GM18858 (cell line): ENCODE measurements around the gene LSM14B.

Source experiments
- ATAC-seq: cut with Tn5 transposase; IDR thresholded peaks from one replicate; pipeline ENCODE4 v1.9.1; 2021; ENCODE audit not compliant: unreplicated experiment

LSM14B gene

DNA sequence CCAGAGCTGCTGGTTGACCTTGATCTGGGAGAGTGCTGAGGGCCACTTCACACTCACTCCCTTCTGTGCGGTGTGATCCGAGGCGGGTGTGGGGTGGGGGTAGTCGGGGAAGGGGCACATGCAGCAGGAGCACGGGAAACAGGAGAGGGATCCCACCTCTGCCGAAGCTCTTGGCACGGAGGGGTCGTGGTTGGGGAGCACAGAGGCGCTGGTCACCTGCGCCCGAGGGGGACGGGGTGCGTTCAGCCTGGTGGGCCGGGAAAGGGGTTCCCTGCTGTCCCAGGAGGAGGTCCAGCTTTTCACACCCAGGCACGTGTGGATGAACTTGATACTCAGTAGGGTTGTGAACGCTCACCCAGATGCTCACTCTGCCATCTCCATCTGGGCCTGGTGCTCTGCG, 38.6 kb downstream of the LSM14B start:
- ATAC-seq: no peak

DNA sequence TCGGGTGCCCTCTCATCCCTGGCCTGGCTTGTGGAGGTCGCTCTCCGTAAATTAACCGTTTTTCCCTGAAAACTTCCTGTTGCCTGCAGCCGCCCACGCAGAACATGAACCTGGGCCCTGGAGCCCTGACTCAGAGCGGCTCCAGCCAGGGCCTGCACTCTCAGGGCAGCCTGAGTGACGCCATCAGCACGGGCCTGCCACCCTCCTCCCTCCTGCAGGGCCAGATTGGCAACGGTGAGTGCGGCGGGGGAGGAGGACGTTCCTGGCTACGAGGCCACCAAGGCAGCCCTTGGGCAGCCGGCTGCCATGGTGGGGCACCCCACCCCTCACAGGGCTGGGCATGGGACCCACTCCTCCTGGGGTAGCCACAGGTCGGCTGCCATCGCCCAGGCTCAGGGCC, 39.1 kb downstream of the LSM14B start:
- ATAC-seq: no peak

DNA sequence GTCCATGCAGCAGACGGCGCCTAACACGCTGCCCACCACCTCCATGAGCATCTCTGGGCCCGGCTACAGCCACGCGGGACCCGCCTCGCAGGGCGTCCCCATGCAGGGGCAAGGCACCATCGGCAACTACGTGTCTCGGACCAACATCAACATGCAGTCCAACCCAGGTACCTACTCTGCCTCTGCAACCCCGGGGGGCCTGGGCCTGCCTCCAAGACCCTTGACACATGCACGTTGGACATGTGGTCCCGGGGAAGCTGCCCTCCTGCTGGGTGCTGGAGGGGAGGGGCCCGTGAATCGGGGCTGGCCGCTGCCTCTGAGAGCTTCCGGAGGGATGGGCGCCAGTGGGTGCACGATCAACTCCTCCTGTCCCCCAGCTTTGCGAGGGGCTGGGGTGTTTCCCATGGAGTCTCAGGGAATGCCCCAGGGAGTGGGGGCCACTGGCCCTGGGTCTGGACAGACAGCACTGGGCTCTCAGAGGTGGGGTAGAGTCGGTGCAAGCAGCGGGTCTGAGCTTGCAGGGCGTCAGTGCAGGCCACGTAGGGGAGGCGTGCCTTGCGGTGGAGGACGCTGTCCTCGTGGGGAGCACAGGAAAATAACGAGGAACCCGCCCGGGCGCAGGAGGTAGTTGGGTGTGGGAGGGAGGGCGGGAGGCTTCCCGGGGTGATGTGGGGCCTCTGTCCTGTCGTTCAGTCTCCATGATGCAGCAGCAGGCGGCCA, 40.6 kb downstream of the LSM14B start:
- no peak for ATAC-seq

DNA sequence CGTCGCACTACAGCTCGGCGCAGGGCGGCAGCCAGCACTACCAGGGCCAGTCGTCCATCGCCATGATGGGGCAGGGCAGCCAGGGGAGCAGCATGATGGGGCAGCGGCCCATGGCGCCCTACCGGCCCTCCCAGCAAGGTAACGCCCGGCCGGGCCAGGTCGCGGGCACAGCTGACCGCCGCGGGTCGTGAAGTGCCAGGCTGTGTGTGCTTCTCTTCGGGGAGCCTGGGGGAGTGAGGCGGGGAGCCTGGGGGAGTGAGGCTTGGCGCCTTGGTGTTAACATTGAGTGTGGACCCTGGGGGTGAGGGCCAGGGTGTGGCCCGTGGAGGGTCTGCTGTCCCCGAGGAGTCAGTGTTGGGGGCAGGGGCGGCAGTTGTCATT, 41.2 kb downstream of the LSM14B start:
- no peak for ATAC-seq

GRCh38 chr20:62163986-62164762, 41.9 kb downstream of the LSM14B start:
- ATAC-seq: no peak

DNA sequence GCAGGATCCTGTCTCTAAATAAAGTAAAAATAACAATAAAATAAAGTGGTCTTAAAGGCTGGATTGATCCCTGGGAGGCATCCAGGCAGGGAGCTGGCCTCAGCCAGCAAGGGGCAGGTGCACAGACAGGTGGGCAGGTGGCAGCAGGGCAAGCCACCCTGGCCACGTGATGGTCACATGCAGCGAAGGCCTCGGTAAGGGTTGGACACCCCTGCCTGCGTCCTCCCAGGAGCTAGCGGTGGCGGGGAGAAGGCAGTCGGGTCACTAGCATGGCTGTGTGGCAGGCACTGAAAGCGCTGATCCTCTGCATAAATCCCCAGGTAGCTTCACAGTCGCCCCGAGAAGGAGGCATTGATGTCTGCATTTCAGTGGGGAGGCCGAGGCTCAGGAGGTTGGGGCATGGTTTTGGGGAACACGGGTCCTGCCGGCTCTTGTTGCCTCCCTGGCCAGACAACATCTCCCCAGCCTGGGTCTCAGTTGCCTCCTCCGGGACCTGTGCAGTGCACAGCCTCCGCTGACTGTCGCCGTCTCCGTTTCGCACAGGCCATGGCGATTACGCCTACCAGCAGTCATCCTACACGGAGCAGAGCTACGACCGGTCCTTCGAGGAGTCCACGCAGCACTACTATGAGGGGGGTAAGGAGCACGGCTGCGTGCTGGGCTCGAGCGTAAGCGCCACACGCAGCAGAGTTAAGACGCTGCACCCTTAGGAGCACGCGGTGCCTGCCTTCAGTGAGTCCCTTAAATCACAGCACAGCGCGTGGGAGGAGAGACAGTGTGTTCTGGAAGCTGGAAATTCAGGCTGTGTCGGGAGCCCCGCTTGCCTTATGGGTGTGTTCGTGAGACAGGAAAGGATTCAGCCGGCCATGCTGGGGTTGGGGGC, 42.8 kb downstream of the LSM14B start:
- no peak for ATAC-seq

GRCh38 chr20:62165762-62166399, 43.6 kb downstream of the LSM14B start:
- ATAC-seq: no peak

DNA sequence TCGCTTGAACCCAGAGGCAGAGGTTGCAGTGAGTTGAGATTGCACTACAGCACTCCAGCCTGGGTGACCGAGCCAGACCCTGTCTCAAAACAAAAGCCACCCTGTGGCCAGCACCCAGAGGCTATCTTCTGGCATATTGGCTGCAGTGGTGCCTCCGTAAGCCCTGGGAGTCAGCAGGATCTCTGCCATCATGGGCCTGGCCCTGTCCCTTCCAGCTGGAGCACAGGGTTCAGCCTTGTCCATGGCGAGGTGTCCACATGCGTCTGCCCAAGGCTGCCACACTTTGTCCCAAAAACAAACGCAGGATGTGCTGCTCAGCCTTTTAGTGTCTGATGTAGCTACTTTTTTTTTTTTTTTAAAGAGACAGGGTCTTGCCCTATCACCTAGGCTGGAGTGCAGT, 45.2 kb downstream of the LSM14B start:
- no peak for ATAC-seq

GRCh38 chr20:62168061-62168460, 45.8 kb downstream of the LSM14B start:
- no peak for ATAC-seq

DNA sequence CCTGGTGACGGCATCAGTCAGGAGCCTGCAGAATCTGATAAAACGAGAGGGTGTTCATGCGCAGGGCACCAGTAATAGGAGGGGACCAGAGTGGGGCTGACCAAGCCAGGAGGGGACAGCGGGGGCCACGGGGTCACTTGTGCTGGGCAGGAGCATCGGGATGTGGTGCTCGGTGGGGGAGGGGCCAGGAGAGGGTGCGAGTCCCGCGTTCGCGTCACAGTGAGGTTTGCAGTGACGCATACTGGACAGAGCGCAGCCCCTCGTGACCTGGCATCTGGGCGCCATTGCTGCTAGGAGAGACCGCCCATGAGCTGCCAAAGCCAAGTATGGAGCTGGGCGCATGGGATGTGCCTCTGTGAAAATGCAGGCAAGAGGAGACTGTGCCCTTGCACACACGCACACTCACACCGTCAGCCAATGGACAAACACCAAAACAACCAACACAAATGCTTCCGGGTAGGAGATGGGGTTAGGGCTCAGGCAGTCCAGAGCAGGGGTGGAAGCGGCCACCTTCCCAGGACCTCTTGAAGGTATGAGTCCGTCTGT, 46.7 kb downstream of the LSM14B start:
- ATAC-seq: no peak

DNA sequence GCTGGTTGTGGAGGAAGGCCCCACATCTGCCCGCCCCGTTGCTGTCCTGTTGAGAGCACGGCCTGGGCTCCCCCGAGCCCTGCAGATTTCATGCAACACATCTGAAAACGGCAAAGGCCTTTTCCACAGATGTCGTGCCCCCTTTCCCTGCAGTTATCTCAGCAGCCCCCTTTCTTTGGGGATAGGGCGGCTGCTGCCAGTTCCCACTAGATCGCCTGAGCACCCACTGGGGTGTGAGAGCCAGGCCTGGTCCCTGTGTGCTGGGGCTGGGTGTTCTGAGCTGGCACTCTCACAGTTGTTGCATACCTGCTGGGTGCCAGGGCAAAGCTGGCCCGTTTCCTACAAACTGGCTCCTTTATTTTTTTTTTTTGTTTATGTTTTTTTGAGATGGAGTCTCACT, 48.3 kb downstream of the LSM14B start:
- no peak for ATAC-seq

GRCh38 chr20:62171245-62171644, 49.0 kb downstream of the LSM14B start:
- no peak for ATAC-seq

DNA sequence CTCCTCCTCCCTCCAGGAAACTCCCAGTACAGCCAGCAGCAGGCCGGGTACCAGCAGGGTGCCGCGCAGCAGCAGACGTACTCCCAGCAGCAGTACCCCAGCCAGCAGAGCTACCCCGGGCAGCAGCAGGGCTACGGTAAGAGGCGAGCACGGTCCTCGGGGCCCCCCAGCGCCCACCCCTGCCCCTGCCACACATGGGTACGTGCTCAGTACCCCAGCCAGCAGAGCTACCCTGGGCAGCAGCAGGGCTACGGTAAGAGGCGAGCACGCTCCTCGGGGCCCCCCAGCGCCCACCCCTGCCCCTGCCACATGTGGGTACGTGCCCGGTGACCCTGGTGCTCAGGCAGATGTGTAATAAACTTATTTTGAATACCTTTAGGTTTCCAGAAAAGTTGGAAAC, 50.4 kb downstream of the LSM14B start:
- ATAC-seq: no peak

DNA sequence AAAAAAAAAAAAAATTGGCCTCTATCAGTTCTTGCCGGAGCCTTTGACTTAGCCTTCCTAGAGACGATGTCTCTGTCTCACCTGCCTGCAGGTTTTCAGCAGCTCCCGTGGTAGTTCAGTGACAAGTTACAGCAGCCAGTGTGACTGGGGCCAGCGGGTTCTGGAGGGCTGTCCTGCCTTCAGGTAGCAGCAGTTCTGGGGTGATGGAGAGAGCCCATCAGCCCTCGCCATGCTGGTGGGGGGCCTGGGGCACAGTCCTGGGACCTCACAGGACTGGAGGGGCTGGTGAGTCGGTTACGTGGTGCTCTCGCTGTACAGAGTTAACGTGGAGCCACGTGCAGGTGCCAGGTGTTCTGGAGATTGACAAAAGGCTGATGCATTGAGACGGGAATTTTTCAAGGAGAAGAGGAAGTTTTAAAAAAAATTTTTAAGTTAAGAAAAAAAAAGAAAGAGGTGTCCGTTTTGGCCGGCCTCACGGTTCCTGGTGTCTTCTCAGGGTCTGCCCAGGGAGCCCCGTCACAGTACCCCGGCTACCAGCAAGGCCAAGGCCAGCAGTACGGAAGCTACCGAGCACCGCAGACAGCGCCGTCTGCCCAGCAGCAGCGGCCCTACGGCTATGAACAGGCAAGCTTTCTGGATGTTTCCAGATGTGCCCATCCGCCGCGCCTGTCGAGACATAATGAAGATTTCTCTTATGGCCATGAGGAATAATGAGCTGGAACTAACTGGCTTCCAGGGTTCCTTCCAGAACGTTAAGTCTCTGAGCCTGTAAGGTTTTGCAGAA, 51.9 kb downstream of the LSM14B start:
- ATAC-seq: no peak

- no peak for ATAC-seq
Measured at GRCh38 chr20:62174870-62175624, 52.8 kb downstream of the LSM14B start.

GRCh38 chr20:62175711-62176110, 53.4 kb downstream of the LSM14B start:
- no peak for ATAC-seq

DNA sequence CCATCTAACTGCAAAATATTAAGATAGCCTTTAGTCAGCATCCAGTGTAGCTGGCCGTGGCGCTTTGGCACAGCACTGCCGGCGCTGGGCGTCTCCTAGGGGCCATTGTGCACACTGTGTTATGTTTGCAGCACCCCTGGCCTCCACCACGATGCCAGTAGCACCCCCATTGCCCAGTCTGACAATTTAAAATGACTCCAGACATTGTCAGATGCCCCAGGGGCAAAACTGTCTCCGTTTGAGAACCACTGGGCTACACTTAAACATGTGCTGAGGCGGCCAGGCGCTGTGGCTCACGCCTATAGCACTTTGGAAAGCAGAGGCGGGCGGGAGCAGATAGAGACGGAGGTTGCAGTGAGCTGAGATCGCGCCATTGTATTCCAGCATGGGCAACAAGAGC, 54.6 kb downstream of the LSM14B start:
- no peak for ATAC-seq

DNA sequence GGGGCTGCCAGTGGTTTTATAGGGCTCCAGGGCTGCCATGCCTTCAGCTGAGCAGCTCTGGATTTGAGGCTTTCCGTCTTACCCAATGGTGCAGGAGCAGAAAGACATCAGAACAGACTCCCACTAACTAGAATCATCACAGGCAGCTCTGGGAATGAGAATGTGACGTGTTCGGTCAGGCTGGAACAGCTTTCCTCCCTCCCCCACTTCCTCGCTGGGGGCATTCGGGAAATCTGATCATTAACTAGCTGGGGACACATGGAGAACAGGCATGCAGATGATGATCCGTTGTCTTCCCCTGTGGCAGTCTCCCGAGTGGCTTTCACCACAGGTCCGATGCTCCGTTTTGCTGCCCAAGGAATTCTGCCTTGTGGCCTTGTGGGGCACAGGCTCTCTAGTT, 55.0 kb downstream of the LSM14B start:
- ATAC-seq: no peak
